Activated CD8-positive, alpha-beta memory T cell treated with anti-CD3 and anti-CD28 coated beads for 48 hours (primary cell): ENCODE results near the gene TNFRSF13B.

Source experiments
- DNase-seq, 3 experiments: peaks; one replicate each; pipeline ENCODE4 v3.0.0-alpha.2; 2020; ENCODE audit warnings: low read depth in 2 of 3, low spot score in 2 of 3

TNFRSF13B gene

DNA sequence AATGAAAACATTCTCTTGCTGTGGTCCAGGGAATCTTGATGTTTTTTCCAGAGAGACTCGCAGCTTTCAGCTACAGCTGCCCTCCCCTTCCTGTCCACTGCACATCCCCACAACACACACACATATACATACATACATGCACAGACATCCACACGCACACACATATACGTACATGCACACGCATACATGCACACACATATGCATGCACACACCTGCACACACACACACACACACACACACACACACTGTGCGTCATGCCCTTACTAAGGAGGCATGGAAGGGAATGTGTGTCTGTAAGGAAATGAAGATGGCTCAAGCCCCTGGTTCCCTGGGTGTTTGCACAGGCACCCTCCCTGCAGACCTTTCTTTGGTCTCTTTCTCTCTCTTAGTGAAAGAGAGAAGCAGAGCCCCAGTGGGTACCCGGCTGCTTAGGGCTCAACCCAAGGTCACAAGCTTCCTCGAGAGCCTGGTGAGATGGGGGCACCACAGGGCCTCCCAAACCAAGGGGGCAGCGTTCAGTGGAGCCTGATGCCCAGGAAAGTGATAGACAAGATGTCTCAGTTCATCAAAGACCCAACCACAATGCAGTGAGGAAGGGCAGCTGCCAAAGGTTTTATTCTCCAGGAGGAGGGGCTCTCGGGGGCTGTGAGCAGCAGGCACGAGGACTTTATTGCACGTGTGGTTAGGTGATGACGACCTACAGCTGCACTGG, 33.3 kb downstream of the TNFRSF13B start:
- no peak for DNase-seq

DNA sequence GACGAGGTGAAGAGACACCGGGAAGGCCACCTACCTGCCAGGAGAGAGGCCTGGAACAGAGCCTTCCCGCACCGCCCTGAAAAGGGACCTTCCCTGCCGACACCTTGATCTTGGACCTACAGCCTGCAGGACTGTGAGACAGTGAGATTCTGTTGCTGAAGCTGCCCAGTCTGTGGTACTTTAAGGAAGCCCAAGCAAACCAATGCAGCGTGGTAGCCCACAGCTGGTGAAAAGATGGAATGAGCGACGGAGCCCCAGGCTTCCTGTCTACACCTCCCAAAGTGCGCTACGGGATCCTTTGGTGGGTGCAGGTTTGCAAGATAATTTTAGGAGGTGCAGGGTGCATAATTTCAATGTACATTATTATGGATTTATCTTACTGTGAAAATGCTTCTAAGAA, 33.9 kb downstream of the TNFRSF13B start:
- no peak for DNase-seq

DNA sequence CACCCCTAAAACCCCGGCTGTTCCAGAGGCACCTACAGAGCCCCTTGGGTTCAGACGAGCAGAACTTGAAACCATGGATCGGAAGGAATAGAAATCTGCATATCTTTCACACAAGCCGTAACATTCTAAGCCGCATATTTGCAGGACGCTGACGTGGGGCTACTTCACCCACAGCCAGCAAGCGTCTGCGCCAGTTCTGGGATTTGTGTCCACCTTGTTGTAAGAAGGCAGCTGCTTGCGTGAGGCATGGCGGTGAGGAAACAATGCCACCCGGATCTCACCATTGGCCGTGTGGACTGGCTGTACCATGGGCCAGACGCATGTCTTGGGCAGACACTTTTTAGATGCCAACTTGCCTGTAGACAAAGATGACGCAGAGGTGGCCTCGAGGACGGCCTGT, 34.5 kb downstream of the TNFRSF13B start:
- no peak for DNase-seq

DNA sequence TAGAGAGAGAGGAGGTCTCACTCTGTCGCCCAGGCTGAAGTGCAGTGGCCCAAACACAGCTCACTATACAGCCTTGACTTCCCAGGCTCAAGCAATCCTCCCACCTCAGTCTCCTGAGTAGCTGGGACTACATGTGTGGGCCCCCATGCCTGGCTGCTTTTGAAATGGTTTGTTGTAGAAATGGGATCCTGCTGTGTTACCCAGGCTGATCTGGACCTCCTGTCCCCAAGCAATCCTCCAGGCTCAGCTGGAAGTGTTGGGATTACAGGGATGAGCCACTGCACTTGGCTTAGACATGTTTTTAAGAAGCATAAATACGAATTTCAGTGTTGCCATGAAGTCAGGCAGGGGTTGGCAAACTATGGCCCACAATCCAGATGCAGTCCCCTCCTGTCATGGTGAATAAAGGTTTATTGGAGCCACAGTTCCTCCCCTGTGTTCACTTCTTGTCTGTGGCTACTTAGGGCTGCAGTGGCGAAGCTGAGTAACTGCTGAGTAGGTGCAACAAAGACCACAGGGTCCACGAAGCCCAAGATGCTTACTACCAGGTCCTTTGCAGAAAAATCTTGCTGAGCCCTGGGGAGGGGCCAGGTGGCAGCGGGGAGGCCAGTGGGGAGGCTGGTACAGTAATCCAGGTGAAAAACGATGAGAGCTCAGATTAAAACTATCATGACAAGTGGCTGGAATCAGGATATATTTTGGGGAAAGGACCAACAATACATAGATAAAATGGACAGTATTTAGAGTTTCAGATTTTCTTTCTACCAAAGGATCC, 35.2 kb downstream of the TNFRSF13B start:
- no peak for DNase-seq

DNA sequence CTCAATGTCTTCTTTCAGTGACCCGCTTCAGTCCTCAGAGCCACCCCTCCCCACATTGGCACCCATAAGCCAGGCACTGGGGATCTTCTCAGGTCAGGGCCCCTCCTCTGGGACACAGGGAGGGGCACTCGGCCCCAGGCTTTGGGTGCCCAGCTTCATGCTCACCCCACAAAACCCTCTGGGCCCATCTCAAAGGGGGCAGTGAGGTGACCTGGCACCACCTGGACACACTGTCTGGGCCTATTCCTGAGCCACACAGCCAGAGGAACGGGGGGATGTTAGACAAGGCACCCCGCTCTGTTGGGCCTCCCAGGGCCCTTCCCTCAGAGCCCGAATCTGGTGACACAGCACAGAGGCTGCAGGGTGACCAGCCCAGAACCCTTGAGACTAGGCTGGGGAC, 36.1 kb downstream of the TNFRSF13B start:
- DNase-seq = no peak

DNA sequence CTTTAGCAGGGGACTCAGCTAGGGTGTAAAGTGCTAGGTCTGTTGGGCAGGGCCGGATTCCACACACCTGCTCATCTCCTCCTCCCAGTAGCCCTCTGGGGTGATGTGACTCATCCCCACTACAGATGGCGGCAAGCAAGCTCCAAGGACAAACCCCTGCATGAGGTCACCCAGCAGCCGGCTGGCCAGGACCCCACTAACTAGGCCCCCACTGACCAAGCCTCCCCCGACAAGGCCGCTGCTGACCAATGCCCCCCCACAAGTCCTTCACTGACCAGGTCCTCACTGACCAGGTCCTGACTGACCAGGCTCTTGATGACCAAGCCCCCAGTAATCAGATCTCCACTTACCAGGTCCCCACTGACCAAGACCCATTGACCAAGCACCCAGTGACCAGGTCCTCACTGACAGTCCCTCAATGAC, 36.7 kb downstream of the TNFRSF13B start:
- no peak for DNase-seq

DNA sequence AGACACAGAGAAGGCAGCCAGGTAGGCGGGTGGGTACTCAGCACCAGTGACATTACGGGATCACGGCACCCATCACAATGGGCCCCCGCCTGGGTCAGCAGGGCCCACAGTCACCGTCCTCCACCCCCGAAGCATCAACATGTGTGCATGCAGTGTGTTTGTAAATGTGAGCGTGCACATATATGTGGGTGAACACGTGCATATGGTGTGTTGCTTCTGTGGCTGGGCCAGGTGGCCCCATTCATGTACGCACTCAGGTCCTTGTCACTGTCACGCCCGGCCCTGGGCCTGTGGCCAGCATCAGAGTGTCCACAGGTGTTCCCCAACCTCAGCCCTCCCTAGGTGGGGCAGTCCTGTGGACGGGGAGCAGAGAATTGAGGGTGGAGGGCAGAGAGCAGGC, 37.1 kb downstream of the TNFRSF13B start:
- DNase-seq = no peak

DNA sequence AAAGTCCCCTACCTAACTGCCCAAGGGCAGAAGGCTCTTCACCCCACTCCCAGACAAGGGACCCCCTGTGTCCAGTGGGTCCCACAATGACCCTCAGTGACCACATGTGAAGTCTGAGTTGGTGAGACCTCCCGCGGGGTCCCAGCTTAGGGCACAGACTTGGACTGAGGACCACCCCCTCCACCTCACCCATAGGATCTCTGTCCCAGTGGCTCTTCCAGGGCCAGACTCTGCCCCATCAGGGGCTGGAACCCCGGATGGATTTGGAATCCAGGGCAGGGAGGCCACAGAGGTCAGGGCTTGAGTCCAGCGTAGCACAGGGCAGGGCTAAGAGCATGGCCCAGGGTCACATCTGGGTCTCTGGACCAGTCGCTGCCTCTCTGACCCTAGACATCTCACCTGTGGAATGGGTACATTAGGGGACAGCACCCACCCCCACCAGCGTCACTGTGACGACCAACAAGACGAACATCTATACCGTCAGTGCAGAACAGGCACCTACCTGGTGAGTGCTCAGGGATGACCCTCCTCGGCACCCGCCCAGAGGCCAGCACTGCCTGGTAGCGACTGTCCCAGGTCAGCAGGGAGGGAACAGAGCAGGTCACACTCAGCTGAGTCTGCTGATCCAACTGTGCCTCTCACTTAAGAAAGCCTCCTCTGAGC, 37.7 kb downstream of the TNFRSF13B start:
- no peak for DNase-seq

DNA sequence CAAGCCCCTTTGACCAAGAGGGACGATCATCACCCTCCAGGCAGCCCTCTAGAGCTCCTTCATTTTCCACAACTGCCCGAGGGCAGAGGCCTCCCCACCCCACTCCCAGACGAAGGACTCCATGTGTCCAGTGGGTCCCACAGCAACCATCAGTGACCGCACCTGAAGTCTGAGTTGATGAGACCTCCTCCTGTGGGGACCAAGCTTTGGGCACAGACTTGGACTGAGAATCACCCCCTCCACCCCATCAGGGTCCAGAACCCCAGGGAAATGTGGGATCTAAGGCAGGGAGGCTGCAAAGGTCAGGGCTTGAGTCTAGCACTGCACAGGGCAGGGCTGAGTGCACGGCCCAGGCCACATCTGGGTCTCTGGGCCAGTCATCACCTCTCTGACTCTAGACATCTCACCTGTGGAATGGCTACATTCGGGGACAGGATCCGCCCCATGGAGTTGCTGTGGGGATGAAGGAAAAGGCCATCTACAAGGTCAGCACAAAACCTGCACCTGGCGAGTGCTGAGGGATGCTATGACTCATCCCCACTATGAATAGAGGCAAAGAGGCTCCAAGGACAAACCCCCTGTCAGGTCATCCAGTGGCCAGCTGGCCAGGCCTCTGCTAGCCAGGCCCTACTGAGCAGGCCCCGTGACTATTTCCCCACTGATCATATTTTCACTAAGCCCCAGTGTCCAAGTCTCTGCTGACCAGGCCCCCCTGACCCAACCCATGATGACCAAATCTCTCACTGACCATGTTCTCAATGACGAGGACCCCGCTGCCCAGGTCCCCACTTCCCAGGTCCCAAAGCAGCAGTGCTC, 38.4 kb downstream of the TNFRSF13B start:
- no peak for DNase-seq

DNA sequence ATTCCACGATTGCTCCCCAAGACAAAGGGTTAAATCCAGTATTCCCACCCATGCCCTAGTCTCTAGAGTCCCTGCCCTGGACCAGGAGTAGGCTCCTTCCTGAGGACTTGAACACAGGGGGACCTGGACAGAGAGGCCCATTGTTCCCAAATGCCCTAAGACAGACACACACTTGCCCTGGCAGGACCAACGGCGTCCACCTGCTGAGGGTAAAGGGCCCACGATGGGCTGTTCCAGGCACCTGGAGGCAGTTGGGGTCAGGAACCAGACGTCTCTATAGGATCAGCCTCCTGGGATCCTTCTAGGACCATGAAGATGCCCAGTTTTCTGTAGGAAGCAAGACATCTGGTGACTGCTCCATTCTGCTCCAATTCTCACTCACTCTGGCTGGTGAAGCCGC, 39.3 kb downstream of the TNFRSF13B start:
- DNase-seq = no peak

DNA sequence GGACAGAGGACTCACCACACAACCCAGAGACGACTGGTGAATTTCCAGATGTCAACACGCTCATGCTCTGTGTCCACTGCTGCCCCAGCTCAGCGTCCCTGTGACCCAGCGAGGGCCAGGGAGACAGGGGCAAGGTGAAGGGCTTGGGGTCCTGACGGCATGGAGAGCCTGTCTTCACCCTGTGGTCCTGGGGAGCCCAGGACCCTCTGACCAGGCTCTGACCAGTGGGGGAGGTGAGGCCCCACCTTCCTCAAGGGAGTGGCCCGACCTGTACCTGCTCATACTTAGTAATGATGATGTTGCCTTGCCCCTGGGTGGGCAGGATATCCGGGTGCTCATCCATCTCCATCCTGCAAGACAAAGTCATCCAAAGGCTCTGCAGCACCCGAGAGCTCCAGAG, 39.8 kb downstream of the TNFRSF13B start:
- DNase-seq = no peak

DNA sequence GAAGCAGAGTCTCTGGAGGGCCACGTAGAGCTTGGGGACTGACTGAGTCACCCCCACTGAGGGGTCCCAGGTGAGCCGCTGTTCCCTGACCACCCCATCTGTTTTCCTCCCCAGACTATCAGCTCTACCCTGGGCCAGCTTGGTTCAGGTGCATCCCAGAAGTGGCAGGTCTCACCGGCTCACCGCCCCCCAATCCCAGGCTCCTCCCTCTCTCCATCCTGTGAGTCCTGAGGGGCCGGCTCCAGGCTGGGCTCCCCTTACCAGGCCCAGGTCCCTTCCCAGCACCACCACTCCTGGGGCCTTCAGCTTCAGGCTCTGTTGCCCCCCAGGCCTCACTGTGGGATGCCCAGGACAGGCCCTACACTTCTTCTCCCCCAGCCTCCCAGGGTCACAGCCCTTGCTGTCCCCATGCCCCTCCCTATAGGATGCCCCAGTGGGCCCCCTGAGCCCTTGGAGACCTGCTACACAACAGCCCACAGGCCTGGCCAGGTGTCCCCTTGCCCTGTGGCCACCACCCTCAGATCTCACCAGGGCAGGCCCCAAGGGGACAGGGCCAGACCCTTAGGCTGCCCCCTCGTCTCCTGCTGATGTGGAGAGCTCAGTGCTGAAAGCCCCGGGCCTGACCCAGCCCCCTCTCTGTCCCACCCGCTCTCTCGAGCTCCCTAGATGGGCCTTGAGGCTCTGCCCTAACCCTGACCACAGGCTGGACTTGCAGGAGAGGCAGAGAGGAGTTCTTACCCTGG, 40.4 kb downstream of the TNFRSF13B start:
- DNase-seq = no peak

DNA sequence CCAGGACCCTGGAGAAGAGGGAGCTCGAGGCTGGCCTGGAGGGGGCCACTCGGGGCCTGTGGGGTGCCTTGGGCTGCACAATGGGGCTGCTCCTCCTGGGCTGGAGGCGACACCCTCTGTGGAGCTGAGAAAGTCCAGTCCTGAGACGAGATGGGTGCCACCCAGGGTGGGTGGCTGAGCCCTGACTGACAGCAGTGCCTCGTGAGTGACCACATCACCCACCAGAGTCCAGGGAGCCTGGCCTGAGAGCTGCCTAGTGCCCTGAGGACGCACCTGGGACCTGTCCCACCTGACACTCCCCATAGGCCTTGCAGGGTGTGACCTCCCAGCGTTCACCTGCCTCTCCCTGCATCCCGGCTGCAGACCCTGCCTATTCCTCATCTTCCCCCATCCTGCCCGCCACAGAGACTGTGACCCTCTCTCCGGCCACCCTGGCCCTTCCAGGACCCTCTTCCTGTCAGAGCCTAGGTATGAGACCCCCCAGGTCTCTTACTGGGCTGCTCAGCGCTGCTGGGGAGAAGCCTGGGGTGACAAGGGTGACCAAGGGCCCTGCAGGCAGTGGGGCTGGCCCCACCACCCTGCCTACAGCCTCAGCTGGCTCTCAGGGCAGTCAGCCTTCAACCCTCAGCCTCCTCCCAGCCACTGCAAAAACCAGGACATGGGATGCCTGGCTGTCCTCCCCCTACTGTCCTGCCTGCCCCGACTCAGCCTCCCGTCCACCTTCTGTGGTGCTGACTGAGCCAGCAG, 41.2 kb downstream of the TNFRSF13B start:
- DNase-seq = no peak

DNA sequence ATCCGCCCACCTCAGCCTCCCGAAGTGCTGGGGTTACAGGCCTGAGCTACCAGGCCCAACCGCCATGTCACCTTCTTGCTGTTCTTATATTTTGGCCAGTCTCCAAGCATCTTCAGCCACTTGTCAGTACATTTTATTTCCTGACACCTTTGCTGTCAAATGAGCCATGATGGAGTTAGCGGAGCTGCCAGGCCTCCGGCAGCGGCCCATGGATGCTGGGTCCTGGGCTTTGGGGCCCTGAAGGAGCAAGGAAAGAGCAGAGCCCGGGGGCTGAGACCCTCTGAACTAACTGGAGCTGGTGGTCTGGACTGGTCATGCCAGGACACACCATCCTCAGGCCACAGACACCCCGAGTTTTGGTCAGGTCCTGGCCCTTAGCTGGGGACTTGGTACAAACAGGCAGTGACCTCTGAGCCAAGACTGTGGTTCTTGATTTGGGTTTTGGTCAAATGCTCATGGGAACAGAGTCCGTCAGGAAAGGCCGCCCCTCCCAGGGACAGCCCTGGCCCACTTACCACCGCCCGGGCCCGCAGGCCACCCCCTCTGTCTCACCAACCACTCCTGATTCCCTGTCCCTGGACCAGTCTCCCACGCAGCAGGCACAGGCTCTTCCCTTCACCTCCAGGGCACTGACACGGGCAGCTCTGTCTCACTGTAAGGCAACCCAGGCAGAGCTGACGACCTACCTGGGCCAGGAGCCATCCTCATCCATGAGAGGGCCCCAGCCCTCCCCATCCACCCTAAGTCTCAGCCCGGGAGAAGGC, 42.0 kb downstream of the TNFRSF13B start:
- DNase-seq = no peak

DNA sequence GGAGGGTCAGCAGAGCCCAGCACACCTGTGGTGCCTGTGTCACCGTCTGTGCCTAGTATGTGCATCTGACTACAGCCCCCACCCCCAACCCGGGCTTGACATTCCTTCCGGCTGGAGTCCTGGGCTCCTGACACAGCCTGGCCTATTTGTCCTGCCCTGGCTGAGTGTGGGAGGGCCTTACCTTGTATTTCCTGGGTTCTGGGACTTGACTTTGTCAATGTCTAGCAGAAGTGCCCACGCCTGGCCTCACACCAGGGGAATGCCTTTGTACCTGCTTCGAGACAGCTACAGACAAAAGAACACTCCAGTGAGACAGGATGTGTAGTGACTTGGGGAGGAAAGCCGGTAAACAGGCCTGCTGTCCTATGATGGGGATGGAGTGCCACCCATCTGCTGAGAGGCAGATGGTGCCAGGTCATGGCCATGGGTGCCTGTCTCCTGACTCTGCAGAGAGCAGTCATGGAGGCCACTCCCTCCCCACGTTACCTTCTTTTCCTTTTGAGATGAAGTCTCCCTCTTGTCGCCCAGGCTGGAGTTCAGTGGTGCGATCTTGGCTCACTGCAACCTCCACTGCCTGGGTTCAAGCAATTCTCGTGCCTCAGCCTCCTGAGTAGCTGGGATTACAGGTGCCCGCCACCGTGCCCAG, 42.8 kb downstream of the TNFRSF13B start:
- no peak for DNase-seq

DNA sequence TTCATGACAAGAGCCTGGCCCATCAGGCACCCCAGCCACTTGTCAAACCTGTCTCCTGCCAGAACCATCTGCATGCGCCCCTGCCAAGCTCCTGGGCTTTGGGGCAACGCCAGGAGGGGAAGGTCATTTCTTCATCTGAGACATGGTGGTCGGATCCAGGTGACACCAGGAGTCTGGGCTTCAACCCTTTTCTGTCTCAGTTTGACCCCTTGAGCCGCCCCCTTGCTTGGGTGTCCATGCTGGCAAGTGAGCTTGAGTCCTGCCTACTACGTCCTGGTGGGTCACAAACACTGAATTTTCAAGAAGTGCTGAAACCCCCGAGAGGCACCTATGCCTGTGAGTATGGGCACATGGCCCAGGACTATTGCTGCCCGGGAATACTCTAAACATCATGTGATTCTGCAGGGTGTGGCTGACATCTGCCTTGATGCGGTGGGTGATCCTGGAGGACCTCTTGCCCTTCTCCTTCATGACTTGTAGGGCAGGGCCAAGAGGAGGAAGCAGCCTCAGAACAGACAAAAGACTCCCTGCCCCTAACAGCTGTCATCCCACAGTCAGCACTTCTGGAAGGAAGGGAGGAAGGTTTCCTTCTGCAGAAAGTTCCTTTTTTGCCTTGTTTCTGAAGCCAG, 43.4 kb downstream of the TNFRSF13B start:
- DNase-seq = no peak

DNA sequence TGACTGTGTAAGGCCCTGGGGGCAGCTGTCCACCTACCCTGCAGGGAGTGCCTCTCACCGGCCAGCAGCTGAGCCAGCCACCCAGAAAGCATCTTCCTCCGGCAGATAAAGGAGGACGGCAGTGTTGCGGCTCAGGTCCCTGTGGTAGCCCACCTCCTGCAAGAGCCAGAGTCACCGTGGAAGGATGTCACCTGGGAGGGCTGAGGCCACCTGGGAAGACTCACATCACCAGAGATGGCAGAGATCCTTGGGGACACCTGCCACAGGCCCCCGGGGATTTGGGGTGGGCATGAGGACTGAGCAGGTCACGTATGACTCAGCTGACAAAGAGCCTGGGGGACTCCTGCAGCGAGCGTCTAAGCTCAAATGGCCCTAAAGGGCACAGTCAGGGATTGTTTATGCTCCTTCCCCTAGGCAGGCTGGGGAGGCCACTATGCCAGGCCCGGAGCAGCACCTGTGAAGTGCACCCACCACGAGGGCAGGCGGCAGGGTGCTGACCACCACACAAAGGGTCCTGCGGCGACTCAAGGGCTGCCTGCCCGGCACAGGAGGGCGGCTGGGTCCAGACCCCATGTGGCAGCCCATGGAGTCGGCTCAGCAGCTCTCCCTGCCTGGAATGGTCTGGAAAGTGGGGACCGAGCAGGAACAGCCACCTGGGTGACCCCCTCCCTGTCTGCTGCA, 44.1 kb downstream of the TNFRSF13B start:
- no peak for DNase-seq
